HPDE6-E6E7 (cell line): ENCODE measurements around the gene AHCYL2.
"Not testable (repeated sequence)": the region's sequence is repeated elsewhere in the genome, so short reads cannot be mapped to it uniquely, and the experiment has no call there.

Experiments
- DNase-seq: peaks from one replicate; pipeline ENCODE4 v3.0.0; 2011; ENCODE audit warnings: missing footprints; ENCODE audit errors: extremely low spot score

Gene AHCYL2

DNA sequence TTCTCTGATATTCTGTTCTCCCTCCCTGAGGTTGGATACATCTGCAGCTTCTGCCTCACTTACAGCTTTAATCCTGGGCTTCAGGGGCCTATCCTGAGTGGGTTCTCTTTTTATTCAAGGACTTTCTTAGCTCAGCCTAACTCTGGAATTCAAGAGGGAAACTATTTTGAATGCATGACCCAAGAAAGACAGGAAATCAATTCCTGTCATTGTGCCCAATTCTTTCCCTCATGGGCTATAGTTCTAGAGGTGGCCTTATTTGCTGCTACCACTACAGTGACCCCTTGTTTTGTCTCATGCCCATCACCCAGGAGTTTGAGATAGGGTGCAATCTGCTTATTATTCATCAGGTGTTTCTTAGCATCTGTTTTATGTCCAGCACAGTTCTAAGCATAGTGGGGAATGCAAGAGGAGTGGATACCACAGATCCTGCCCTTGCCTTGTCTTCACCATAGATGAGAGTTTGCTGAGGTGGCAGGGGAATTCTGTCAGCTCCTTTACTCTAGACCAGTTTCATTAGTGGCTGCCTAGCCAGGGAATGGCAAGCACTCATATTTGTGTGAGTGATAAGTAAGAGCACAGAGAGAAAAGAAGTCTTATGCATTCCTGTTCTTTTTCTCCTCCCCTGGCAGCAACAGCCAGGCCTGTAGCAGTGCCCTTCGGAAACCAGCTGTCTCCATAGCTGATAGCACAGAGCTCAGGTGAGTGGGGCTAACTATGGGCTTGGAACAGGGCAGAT is 228.8 kb downstream of the AHCYL2 start:
- no peak for DNase-seq

GRCh38 chr7:129454249-129454551 is 229.4 kb downstream of the AHCYL2 start:
- no peak for DNase-seq

DNA sequence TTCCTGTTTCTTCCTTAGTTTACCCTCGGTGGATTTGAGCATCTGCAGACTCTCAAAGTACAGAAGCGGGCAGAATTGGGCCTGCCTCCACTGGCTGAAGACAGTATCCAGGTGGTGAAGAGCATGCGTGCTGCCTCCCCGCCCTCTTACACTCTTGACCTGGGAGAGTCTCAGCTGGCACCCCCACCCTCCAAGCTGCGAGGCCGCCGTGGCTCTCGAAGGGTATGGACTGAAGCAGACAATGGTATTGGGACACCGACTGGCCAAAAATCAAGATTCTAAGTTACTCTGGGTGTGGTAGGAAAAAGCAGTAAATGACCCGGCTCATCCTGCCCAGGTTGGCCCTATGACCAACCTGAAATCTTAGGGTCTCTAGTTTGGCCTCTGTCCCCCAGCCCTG is 231.6 kb downstream of the AHCYL2 start:
- no peak for DNase-seq

DNA sequence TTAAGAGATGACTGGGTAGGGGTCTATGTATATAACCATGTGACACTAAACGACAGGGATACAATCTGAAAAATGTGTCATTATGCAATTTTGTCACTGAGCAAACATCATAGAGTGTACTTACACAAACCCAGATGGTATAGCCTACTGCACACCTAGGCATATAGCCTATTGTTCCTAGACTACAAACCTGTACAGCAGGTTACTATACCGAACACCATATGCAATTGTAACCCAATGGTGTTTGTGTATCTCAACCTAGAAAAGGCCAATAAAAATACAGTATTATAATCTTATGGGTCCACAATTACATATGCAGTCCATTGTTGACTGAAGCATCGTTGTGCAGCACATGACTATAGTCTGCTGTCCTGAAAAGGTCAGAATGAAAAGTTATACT is 232.3 kb downstream of the AHCYL2 start:
- no peak for DNase-seq

DNA sequence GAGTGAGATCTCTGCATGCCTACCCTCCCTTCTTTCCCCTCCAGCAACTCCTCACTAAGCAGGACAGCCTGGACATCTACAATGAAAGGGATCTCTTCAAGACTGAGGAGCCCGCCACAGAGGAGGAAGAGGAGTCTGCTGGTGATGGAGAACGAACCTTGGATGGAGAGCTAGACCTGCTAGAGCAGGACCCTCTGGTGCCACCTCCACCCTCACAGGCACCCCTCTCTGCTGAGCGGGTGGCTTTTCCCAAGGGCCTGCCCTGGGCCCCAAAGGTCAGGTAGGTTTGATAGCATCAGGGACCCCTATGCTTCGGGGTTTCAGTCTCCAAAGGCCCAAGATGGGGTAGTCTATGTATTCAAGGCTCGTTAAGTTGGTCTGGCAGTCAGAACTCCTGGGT is 233.3 kb downstream of the AHCYL2 start:
- no peak for DNase-seq

- no peak for DNase-seq
Measured at GRCh38 chr7:129461809-129462208, 237.0 kb downstream of the AHCYL2 start.

- DNase-seq, result no peak
Measured at GRCh38 chr7:129462420-129462819, 237.6 kb downstream of the AHCYL2 start.

- DNase-seq, result no peak
Measured at GRCh38 chr7:129464194-129464593, 239.4 kb downstream of the AHCYL2 start.

DNA sequence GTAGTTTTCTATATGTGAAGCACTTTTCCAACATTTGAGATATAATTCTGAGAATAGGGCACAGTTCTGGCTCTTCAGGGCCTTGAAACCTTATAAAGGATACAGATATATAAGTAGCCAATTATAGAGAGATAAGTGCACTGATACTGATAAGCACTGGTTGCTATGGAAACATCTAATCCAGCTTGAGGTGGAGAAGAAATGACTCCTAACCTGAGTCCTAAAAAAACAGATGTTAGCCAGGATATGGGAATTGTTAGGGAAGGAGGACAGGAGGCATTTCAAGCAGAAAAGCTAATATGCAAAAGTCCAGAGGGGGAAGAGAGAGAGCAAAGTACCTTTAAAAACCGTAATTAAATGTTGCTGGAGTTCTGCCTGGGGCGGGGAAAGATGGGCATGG is 240.2 kb downstream of the AHCYL2 start:
- no peak for DNase-seq

- DNase-seq, result no peak
Measured at GRCh38 chr7:129466796-129467195, 242.0 kb downstream of the AHCYL2 start.

- DNase-seq, result no peak
Measured at GRCh38 chr7:129468087-129468486, 243.3 kb downstream of the AHCYL2 start.

GRCh38 chr7:129468547-129468946 is 243.7 kb downstream of the AHCYL2 start:
- no peak for DNase-seq

DNA sequence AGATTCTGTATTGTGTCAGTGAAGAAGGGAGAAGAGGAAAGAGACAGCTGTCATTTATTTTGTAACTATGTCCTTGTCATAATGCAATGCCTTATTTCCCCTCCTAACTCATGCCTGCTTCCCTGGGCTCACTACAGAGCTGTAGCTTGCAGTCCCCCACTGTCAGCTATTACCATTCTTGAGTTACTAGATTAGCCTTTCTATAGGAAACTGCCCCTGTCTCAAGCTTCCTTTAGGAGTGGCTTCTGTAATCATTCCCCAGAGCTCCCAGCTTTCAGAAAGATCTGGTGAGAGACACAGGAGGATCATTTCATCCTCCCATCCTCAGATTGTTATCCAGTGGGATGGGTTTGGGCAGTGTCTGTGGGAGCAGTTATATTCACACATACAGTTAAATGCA is 245.1 kb downstream of the AHCYL2 start:
- no peak for DNase-seq

DNA sequence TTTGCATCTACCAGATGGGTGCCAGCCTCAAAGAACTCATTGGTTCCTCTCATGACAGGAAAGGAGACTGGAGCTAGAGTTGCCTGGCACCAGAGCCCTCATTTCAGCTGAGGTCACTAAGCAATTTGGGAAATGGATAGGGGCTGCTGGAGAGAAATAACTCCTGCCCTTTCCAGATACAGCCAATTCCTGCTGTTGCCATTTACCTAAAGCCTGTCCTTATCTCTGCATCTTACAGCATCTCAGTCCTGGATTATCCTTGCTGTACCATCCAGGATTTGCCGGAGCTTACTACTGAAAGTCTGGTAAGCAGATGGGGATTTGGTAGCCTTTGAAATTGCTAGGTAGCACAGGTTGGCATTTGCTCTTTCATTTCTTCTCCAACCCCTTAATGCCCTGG is 245.6 kb downstream of the AHCYL2 start:
- DNase-seq, result no peak

DNA sequence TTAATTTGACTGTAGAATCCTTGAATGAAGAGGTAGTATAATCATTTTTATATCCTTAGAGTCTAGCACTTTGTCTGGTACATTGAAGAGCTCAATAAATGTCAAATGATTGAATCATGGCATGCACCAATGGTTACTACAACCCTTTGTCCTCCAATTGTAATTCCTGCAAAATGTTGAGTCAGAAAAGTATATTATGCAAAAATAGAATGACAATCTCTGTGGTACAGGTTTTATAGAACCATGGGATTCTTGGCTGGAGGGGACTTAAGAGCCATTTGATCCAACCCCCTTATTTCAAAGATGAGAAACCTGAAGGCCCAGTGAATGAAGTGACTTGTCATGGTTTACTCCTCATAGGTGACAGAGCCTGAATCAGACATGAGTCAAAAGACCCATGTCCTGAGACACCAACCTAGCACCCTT is 246.6 kb downstream of the AHCYL2 start:
- DNase-seq, result no peak

DNA sequence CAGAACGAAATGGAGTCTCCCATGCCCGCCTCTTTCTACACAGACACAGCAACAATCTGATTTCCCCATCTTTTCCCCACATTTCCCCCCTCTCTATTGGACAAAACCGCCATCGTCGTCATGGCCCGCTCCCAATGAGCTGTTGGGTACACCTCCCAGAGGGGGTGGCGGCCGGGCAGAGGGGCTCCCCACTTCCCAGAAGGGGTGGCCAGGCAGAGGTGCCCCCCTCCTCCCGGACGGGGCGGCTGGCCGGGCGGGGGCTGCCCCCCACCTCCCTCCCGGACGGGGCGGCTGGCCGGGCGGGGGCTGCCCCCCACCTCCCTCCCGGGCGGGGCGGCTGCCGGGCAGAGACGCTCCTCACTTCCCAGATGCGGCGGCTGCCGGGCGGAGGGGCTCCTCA is 251.1 kb downstream of the AHCYL2 start:
- not testable (repeated sequence) for DNase-seq

- not testable (repeated sequence) for DNase-seq
Measured at GRCh38 chr7:129476398-129476797, 251.6 kb downstream of the AHCYL2 start.
